ENCODE results near the gene TTC34.

- TF ChIP-seq CTCF (IDR thresholded peaks at IDR 0.05; ENCODE audit: low read length) (no peak), EZH2 (IDR thresholded peaks at IDR 0.05; ENCODE audit: borderline replicate concordance, low read length) (no peak)
Measured at GRCh38 chr1:2800664-2801045, 838 bp downstream of the TTC34 start.
